NK-92 (cell line): Measurements from ENCODE around the gene IDH2.

Experiments used
- DNase-seq: peaks from one replicate; lab custom pipeline; 2025; ENCODE audit not compliant: unreplicated experiment; lab: John Stamatoyannopoulos, UW

IDH2 gene

GRCh38 chr15:90064911-90065681, 37.2 kb downstream of the IDH2 start:
- DNase-seq = no peak

- DNase-seq = no peak
These were observed 38.5 kb downstream of the IDH2 start for GRCh38 chr15:90063770-90064247.

- DNase-seq = no peak
These were observed 39.1 kb downstream of the IDH2 start for GRCh38 chr15:90062973-90063769.

GRCh38 chr15:90062462-90062932, 39.8 kb downstream of the IDH2 start:
- DNase-seq = no peak

GRCh38 chr15:90062023-90062442, 40.2 kb downstream of the IDH2 start:
- no peak for DNase-seq

GRCh38 chr15:90060797-90061196, 41.5 kb downstream of the IDH2 start:
- DNase-seq = no peak

GRCh38 chr15:90059208-90059985, 42.9 kb downstream of the IDH2 start:
- no peak for DNase-seq

GRCh38 chr15:90058775-90059174, 43.5 kb downstream of the IDH2 start:
- DNase-seq = no peak

- no peak for DNase-seq
These were observed 44.0 kb downstream of the IDH2 start for GRCh38 chr15:90058308-90058707.

GRCh38 chr15:90056529-90056928, 45.7 kb downstream of the IDH2 start:
- DNase-seq = no peak

- no peak for DNase-seq
These were observed 47.1 kb downstream of the IDH2 start for GRCh38 chr15:90055182-90055581.

GRCh38 chr15:90054618-90055097, 47.6 kb downstream of the IDH2 start:
- DNase-seq = no peak

- no peak for DNase-seq
These were observed 48.4 kb downstream of the IDH2 start for GRCh38 chr15:90053685-90054466.

- no peak for DNase-seq
These were observed 50.4 kb downstream of the IDH2 start for GRCh38 chr15:90051874-90052273.

GRCh38 chr15:90049666-90050604, 52.3 kb downstream of the IDH2 start:
- DNase-seq = no peak

- no peak for DNase-seq
These were observed 53.2 kb downstream of the IDH2 start for GRCh38 chr15:90049030-90049429.

GRCh38 chr15:90047956-90048575, 54.2 kb downstream of the IDH2 start:
- DNase-seq = no peak

GRCh38 chr15:90046911-90047392, 55.3 kb downstream of the IDH2 start:
- no peak for DNase-seq

- DNase-seq = no peak
These were observed 56.0 kb downstream of the IDH2 start for GRCh38 chr15:90046289-90046688.
